ENCODE measurements around the gene BYSL. TPM values are rescaled to one million over a fixed set of nuclear protein-coding genes. Genes with fewer than 3 reads are reported as not detected.
A peak's percentile ranks its signal among the peaks of the same experiment; 100 is the strongest.

Gene BYSL
- total and polyA plus RNA-seq, 9 of the 15 experiments (the other 6 are each of a cell fraction or from before 2014, with no cell fraction given), result 22.2 to 92.3 (median 53.4) TPM

GRCh38 chr6:41970436-41970846 lies 49.1 kb downstream of the BYSL start (continued):
- TF ChIP-seq ZNF512 (tag; IDR thresholded peaks at IDR 0.05), result no peak
- peak; percentile 6 for TF ChIP-seq PRDM10 (IDR thresholded peaks at IDR 0.05; ENCODE audit: partially characterized antibody)
- TF ChIP-seq SETDB1 (IDR thresholded peaks at IDR 0.05; ENCODE audit: low read length), result no peak
- no peak for TF ChIP-seq DIDO1 (tag; IDR thresholded peaks at IDR 0.05; ENCODE audit: low read depth)
- TF ChIP-seq CEBPB (tag; IDR thresholded peaks at IDR 0.05), result 0 out of 2 replicates have a peak, but pooled peaks have one; percentile 23
- no peak for TF ChIP-seq ILK (tag; IDR thresholded peaks at IDR 0.05; ENCODE audit: borderline replicate concordance, low read depth)
- TF ChIP-seq HNRNPK (IDR thresholded peaks at IDR 0.05; ENCODE audit: low read depth, low read length, poor library complexity, severe bottlenecking), result no peak
- TF ChIP-seq TCF3 (CRISPR knock-in tag; IDR thresholded peaks at IDR 0.05), result no peak
- TF ChIP-seq PML (IDR thresholded peaks at IDR 0.05; ENCODE audit: low read length), result no peak
